Large intestine (tissue), 3 donors: ENCODE measurements around the gene SETD6. TPM values are rescaled to one million over a fixed set of nuclear protein-coding genes. Genes with fewer than 3 reads are reported as not detected.

Experiments used
- DNase-seq, 2 donors: peaks; one replicate each; pipeline versions ENCODE4 v3.0.0 to v3.0.0-alpha.2; 2013
- H3K27ac ChIP-seq: one replicate; pipeline ENCODE4 v1.5.1; 2013; ENCODE audit warnings: low read length
- H3K27me3 ChIP-seq: 2 replicates; pipeline ENCODE4 v1.6.1; 2013; ENCODE audit warnings: low read length; ENCODE audit not compliant: control insufficient read depth, insufficient read depth
- H3K36me3 ChIP-seq: 2 replicates; pipeline ENCODE4 v1.6.1; 2013; ENCODE audit warnings: low read length; ENCODE audit not compliant: control insufficient read depth, insufficient read depth
- H3K4me1 ChIP-seq: one replicate; pipeline ENCODE4 v1.6.1; 2013; ENCODE audit warnings: low read length; ENCODE audit not compliant: control insufficient read depth, insufficient read depth
- H3K4me3 ChIP-seq: one replicate; pipeline ENCODE4 v1.5.1; 2013; ENCODE audit warnings: low read length
- H3K9me3 ChIP-seq: one replicate; pipeline ENCODE4 v1.6.1; 2013; ENCODE audit warnings: mild to moderate bottlenecking, low read depth, low read length, moderate library complexity; ENCODE audit not compliant: control insufficient read depth
- WGBS: methylation state at CpG from one replicate; pipeline ENCODE4 v1.1.5; 2013; ENCODE audit warnings: low lambda C conversion rate; ENCODE audit not compliant: insufficient coverage; 5-methylcytosine and 5-hydroxymethylcytosine counted together
- polyA plus RNA-seq: library from polyadenylated mRNA; unstranded; fragments of 120-200 nt; gene quantifications from one replicate; pipeline ENCODE4 v1.2.1, GENCODE V29; 2013

Gene SETD6
- polyA plus RNA-seq, 1 donor, result 28.8 TPM

GRCh38 chr16:58508671-58509251 lies 6.6 kb upstream of the SETD6 start:
- Histone ChIP-seq H3K4me3 (no peak overlapping the region), H3K4me1 (no peaks in the 10 kb centered on the region), H3K36me3 (no peaks in the 10 kb centered on the region), H3K9me3 (no peaks in the 10 kb centered on the region), H3K27me3 (no peaks in the 10 kb centered on the region), H3K27ac (no peak overlapping the region)
- DNase-seq, result no peak
- no CpG with 5 or more reads among the region's 5 CpGs for WGBS

GRCh38 chr16:58509256-58510096 lies 5.8 kb upstream of the SETD6 start:
- Histone ChIP-seq H3K36me3 (no peaks in the 10 kb centered on the region), H3K4me3 (no peak overlapping the region), H3K27ac (no peak overlapping the region), H3K9me3 (no peaks in the 10 kb centered on the region), H3K4me1 (no peaks in the 10 kb centered on the region), H3K27me3 (no peaks in the 10 kb centered on the region)
- no peak for DNase-seq
- no CpG with 5 or more reads among the region's 9 CpGs for WGBS

GRCh38 chr16:58510097-58510775 lies 5.1 kb upstream of the SETD6 start:
- peaks cover 3% of the 10 kb centered on the region for H3K4me1 ChIP-seq
- H3K9me3 ChIP-seq, result no peaks in the 10 kb centered on the region
- no peak overlapping the region for H3K27ac ChIP-seq
- no peak for DNase-seq
- WGBS, result 60% methylated on average over 1 of the region's 18 CpGs
- no peaks in the 10 kb centered on the region for H3K27me3 ChIP-seq
- no peaks in the 10 kb centered on the region for H3K36me3 ChIP-seq
- H3K4me3 ChIP-seq, result no peak overlapping the region

GRCh38 chr16:58510776-58511628 lies 4.3 kb upstream of the SETD6 start:
- Histone ChIP-seq H3K36me3 (no peaks in the 10 kb centered on the region), H3K4me1 (peaks cover 3% of the 10 kb centered on the region), H3K27me3 (no peaks in the 10 kb centered on the region), H3K9me3 (no peaks in the 10 kb centered on the region), H3K27ac (no peak overlapping the region), H3K4me3 (no peak overlapping the region)
- WGBS, result no CpG with 5 or more reads among the region's 30 CpGs
- DNase-seq, result no peak

- Histone ChIP-seq H3K4me1 (peaks cover 10% of the 10 kb centered on the region), H3K27me3 (no peaks in the 10 kb centered on the region), H3K9me3 (no peaks in the 10 kb centered on the region), H3K36me3 (peaks cover 8% of the 10 kb centered on the region), H3K27ac (no peak overlapping the region), H3K4me3 (no peak overlapping the region)
- DNase-seq, result peak; percentile 48 to 55
- WGBS, result no CpG with 5 or more reads among the region's 17 CpGs
Measured at GRCh38 chr16:58511933-58512815, 3.1 kb upstream of the SETD6 start.

GRCh38 chr16:58513874-58514273 lies 1.4 kb upstream of the SETD6 start:
- no peak overlapping the region for H3K27ac ChIP-seq
- no peak overlapping the region for H3K4me3 ChIP-seq
- DNase-seq, result no peak
- no peaks in the 10 kb centered on the region for H3K9me3 ChIP-seq
- peaks cover 22% of the 10 kb centered on the region for H3K36me3 ChIP-seq
- peaks cover 10% of the 10 kb centered on the region for H3K4me1 ChIP-seq
- 20% methylated on average over 1 of the region's 3 CpGs for WGBS
- no peaks in the 10 kb centered on the region for H3K27me3 ChIP-seq

GRCh38 chr16:58515871-58516767 lies 802 bp downstream of the SETD6 start:
- DNase-seq, result peak; percentile 37 to 63
- peak overlapping the region; percentile 79 for H3K4me3 ChIP-seq
- no peaks in the 10 kb centered on the region for H3K9me3 ChIP-seq
- H3K4me1 ChIP-seq, result peaks cover 10% of the 10 kb centered on the region
- WGBS, result 20% methylated on average over 1 of the region's 66 CpGs
- H3K27ac ChIP-seq, result peak overlapping the region; percentile 82
- peaks cover 42% of the 10 kb centered on the region for H3K36me3 ChIP-seq
- H3K27me3 ChIP-seq, result no peaks in the 10 kb centered on the region

- DNase-seq, result no peak
- Histone ChIP-seq H3K27ac (no peak overlapping the region), H3K9me3 (no peaks in the 10 kb centered on the region), H3K4me1 (peaks cover 10% of the 10 kb centered on the region), H3K27me3 (no peaks in the 10 kb centered on the region), H3K4me3 (no peak overlapping the region), H3K36me3 (peaks cover 48% of the 10 kb centered on the region)
- 100% methylated on average over 1 of the region's 4 CpGs for WGBS
Measured at GRCh38 chr16:58516768-58517107, 1.4 kb downstream of the SETD6 start.
